HG03432 (cell line): ENCODE results near the gene PRDM1.
A peak's percentile ranks its signal among the peaks of the same experiment; 100 is the strongest.

Experiments used
- ATAC-seq: cut with Tn5 transposase; IDR thresholded peaks from one replicate; pipeline ENCODE4 v1.9.1; 2021; ENCODE audit warnings: mild to moderate bottlenecking, moderate library complexity; ENCODE audit not compliant: unreplicated experiment

PRDM1 gene

GRCh38 chr6:106094964-106095335 lies 8.8 kb downstream of the PRDM1 start:
- ATAC-seq, result no peak

GRCh38 chr6:106097411-106098231 lies 11.5 kb downstream of the PRDM1 start:
- ATAC-seq, result peak; percentile 57

- ATAC-seq, result peak; percentile 27
Observed at GRCh38 chr6:106098383-106099234, 12.5 kb downstream of the PRDM1 start.

- ATAC-seq, result no peak
Observed at GRCh38 chr6:106099235-106099537, 13.1 kb downstream of the PRDM1 start.

- ATAC-seq, result no peak
Observed at GRCh38 chr6:106100755-106101154, 14.6 kb downstream of the PRDM1 start.

GRCh38 chr6:106101466-106101865 lies 15.3 kb downstream of the PRDM1 start:
- no peak for ATAC-seq

- peak; percentile 79 for ATAC-seq
Observed at GRCh38 chr6:106102034-106102433, 15.9 kb downstream of the PRDM1 start.

- ATAC-seq, result no peak
Observed at GRCh38 chr6:106102967-106103727, 17.0 kb downstream of the PRDM1 start.

- ATAC-seq, result peak; percentile 40
Observed at GRCh38 chr6:106103728-106104109, 17.6 kb downstream of the PRDM1 start.

- ATAC-seq, result no peak
Observed at GRCh38 chr6:106104476-106104875, 18.3 kb downstream of the PRDM1 start.

GRCh38 chr6:106104941-106105340 lies 18.8 kb downstream of the PRDM1 start:
- no peak for ATAC-seq

- ATAC-seq, result no peak
Observed at GRCh38 chr6:106105493-106105892, 19.4 kb downstream of the PRDM1 start.

GRCh38 chr6:106106276-106107042 lies 20.3 kb downstream of the PRDM1 start:
- ATAC-seq, result no peak

- ATAC-seq, result no peak
Observed at GRCh38 chr6:106107043-106107613, 21.0 kb downstream of the PRDM1 start.

- no peak for ATAC-seq
Observed at GRCh38 chr6:106108129-106108528, 22.0 kb downstream of the PRDM1 start.

GRCh38 chr6:106109029-106109428 lies 22.9 kb downstream of the PRDM1 start:
- no peak for ATAC-seq

- ATAC-seq, result no peak
Observed at GRCh38 chr6:106110164-106110826, 24.2 kb downstream of the PRDM1 start.

GRCh38 chr6:106112433-106112832 lies 26.3 kb downstream of the PRDM1 start:
- ATAC-seq, result no peak

GRCh38 chr6:106113256-106113959 lies 27.3 kb downstream of the PRDM1 start:
- no peak for ATAC-seq
